OCI-LY7 (cell line): ENCODE measurements around the gene LOXHD1. TPM values are rescaled to one million over a fixed set of nuclear protein-coding genes. Genes with fewer than 3 reads are reported as not detected.

ENCODE experiments used
- BruUV-seq: library from RNA; stranded (reverse); fragments of 400-500 nt; replicated peaks from 2 replicates; lab custom pipeline; 2021; lab: Mats Ljungman, UMichigan
- CTCF ChIA-PET: fragments of 300-600 bp; sonication (Branson Sonifier 250); formaldehyde crosslinking; loops from one replicate; lab custom pipeline; 2022; ENCODE audit warnings: antibody characterized with exemption; ENCODE audit not compliant: unreplicated experiment; lab: Charles Lee
- POLR2A ChIA-PET: fragments of 300-600 bp; sonication (Branson Sonifier 250); formaldehyde crosslinking; loops from one replicate; lab custom pipeline; 2022; ENCODE audit warnings: antibody characterized with exemption; lab: Charles Lee
- DNase-seq: peaks from one replicate; pipeline ENCODE4 v3.0.0-alpha.2; 2015; ENCODE audit warnings: low spot score
- H2AFZ ChIP-seq: fragments of 200-600 bp; sonication (generic), shearing (Covaris generic); 2 replicates; pipeline ENCODE4 v1.6.1; 2014; ENCODE audit warnings: mild to moderate bottlenecking, antibody characterized with exemption, low read length, moderate library complexity
- H3K27ac ChIP-seq: fragments of 200-600 bp; sonication (generic); 2 replicates; pipeline ENCODE4 v1.5.1; 2014; ENCODE audit warnings: mixed run types, low read depth, mild to moderate bottlenecking, moderate library complexity, low read length, inconsistent platforms; ENCODE audit not compliant: poor library complexity, severe bottlenecking
- H3K36me3 ChIP-seq: fragments of 200-600 bp; sonication (generic); 2 replicates; pipeline ENCODE4 v1.6.1; 2014; ENCODE audit warnings: mild to moderate bottlenecking, antibody characterized with exemption, low read length, moderate library complexity, mixed read lengths; ENCODE audit not compliant: insufficient read depth
- H3K4me1 ChIP-seq: fragments of 200-600 bp; sonication (generic); 2 replicates; pipeline ENCODE4 v1.5.1; 2014; ENCODE audit warnings: mild to moderate bottlenecking, low read length; ENCODE audit not compliant: insufficient read depth, poor library complexity, severe bottlenecking
- H3K4me2 ChIP-seq: fragments of 200-600 bp; sonication (generic); 2 replicates; pipeline ENCODE4 v1.6.1; 2014; ENCODE audit warnings: mild to moderate bottlenecking, low read length
- H3K4me3 ChIP-seq: fragments of 200-600 bp; sonication (generic); 2 replicates; pipeline ENCODE4 v1.5.1; 2014; ENCODE audit warnings: mild to moderate bottlenecking, low read depth, low read length; ENCODE audit not compliant: poor library complexity, severe bottlenecking
- H3K79me2 ChIP-seq: fragments of 200-600 bp; sonication (generic); 2 replicates; pipeline ENCODE4 v1.6.1; 2016; ENCODE audit warnings: low read depth, mild to moderate bottlenecking, low read length, moderate library complexity, mixed read lengths; ENCODE audit not compliant: insufficient read depth
- H3K9me2 ChIP-seq: fragments of 200-600 bp; sonication (generic); 2 replicates; pipeline ENCODE4 v1.6.1; 2016; ENCODE audit warnings: mild to moderate bottlenecking, low read length, mixed read lengths; ENCODE audit not compliant: insufficient read depth
- H3K9me3 ChIP-seq: fragments of 200-600 bp; sonication (generic); 2 replicates; pipeline ENCODE4 v1.6.1; 2014; ENCODE audit warnings: mild to moderate bottlenecking, mixed run types, low read length, mixed read lengths
- H4K20me1 ChIP-seq: fragments of 200-600 bp; sonication (generic); 2 replicates; pipeline ENCODE4 v1.6.1; 2014; ENCODE audit warnings: mild to moderate bottlenecking, antibody characterized with exemption, low read length, moderate library complexity, mixed read lengths; ENCODE audit not compliant: insufficient read depth
- CTCF ChIP-seq: fragments of 200-600 bp; sonication (generic); conservative IDR thresholded peaks from 2 replicates; pipeline ENCODE4 v1.5.1; 2014; ENCODE audit warnings: mild to moderate bottlenecking, antibody characterized with exemption, low read length, moderate library complexity, mixed read lengths
- EZH2phosphoT487 ChIP-seq: fragments of 200-600 bp; sonication (generic); IDR thresholded peaks from 2 replicates; pipeline ENCODE4 v1.6.1; 2018; ENCODE audit warnings: low read depth, borderline replicate concordance, mild to moderate bottlenecking, mixed run types, antibody characterized with exemption, low read length, moderate library complexity, mixed read lengths
- intact Hi-C: fragments of 100-400 bp; cut with micrococcal nuclease; formaldehyde crosslinking; loops from one replicate; pipeline ENCODE4 v1.10.0; 2022; ENCODE audit not compliant: unreplicated experiment
- total RNA-seq, 2 experiments: library from RNA; depleted of rRNA in 1 of 2; stranded (reverse); fragments of >200 nt in 1 of 2; shearing (Covaris generic) in 1 of 2; gene quantifications; 2 replicates each; pipeline ENCODE4 v1.2.3, GENCODE V29; 2014 to 2022

Gene LOXHD1
- total RNA-seq, 2 experiments from 2014 or later: not detected

DNA sequence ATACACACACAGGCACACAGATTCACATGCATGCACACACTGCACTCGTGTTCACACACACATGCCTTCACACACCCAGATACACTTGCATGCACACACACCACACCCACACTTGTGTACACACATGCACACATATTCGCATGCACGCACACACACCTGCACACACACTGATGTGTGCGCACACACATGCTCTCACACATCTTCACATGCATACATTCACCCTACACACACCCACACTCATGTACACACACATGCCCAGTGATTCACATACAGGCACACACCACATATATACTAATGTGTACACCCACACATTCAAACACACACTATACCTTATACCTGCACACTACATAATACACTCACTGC is 181.6 kb downstream of the LOXHD1 start:
- H4K20me1 ChIP-seq: no peaks in the 10 kb centered on the region
- intact Hi-C loops: no loop called here
- no peak overlapping the region for H2AFZ ChIP-seq
- H3K36me3 ChIP-seq: no peaks in the 10 kb centered on the region
- TF ChIP-seq CTCF (no peak), EZH2phosphoT487 (no peak)
- BruUV-seq: no TSS peak
- H3K9me2 ChIP-seq: no peaks in the 10 kb centered on the region
- H3K4me3 ChIP-seq: no peak overlapping the region
- no peak overlapping the region for H3K27ac ChIP-seq
- CTCF ChIA-PET: no interaction called here
- no peaks in the 10 kb centered on the region for H3K9me3 ChIP-seq
- no peaks in the 10 kb centered on the region for H3K79me2 ChIP-seq
- POLR2A ChIA-PET: no interaction called here
- no peak for DNase-seq
- H3K4me1 ChIP-seq: no peaks in the 10 kb centered on the region
- no peak overlapping the region for H3K4me2 ChIP-seq

GRCh38 chr18:46474487-46475389 is 182.3 kb downstream of the LOXHD1 start:
- Histone ChIP-seq H3K9me3 (no peaks in the 10 kb centered on the region), H3K4me3 (no peak overlapping the region), H3K27ac (no peak overlapping the region), H3K79me2 (no peaks in the 10 kb centered on the region), H2AFZ (no peak overlapping the region), H3K36me3 (no peaks in the 10 kb centered on the region), H3K4me2 (no peak overlapping the region), H3K4me1 (no peaks in the 10 kb centered on the region), H4K20me1 (no peaks in the 10 kb centered on the region), H3K9me2 (no peaks in the 10 kb centered on the region)
- ChIA-PET POLR2A (no interaction called here), CTCF (no interaction called here)
- no peak for TF ChIP-seq EZH2phosphoT487
- TF ChIP-seq CTCF: no peak
- no peak for DNase-seq
- BruUV-seq: no TSS peak
- intact Hi-C loops: no loop called here
